B cell (primary cell): ENCODE data around the gene HIF3A. TPM values are rescaled to one million over a fixed set of nuclear protein-coding genes. Genes with fewer than 3 reads are reported as not detected.

ENCODE experiments used
- ATAC-seq: fragments of 200-7000 bp; cut with Tn5 transposase; one replicate; pipeline ENCODE4 v1.10.0; 2021; ENCODE audit warnings: low read depth, mild to moderate bottlenecking, moderate number of reproducible peaks, moderate library complexity
- CTCF ChIA-PET: fragments of 350-600 bp; sonication (Branson Sonifier 250); formaldehyde crosslinking; loops from one replicate; lab custom pipeline; 2021; ENCODE audit warnings: antibody characterized with exemption, inconsistent platforms; lab: Charles Lee
- POLR2A ChIA-PET: fragments of 350-600 bp; sonication (Branson Sonifier 250); formaldehyde crosslinking; loops from one replicate; lab custom pipeline; 2021; ENCODE audit warnings: antibody characterized with exemption; lab: Charles Lee
- DNase-seq: peaks from one replicate; pipeline ENCODE4 v3.0.0; 2013
- H2AFZ ChIP-seq: 2 replicates; pipeline ENCODE4 v1.6.1; 2012; ENCODE audit warnings: mild to moderate bottlenecking, low read depth, low read length; ENCODE audit not compliant: insufficient read depth, poor library complexity, severe bottlenecking
- H3K27ac ChIP-seq, 2 donors: 1 replicate in 1 of 2; 2 replicates in 1 of 2; pipeline ENCODE4 v1.5.1; 2012 to 2013; ENCODE audit warnings: low read length in 2 of 2, mild to moderate bottlenecking in 2 of 2, moderate library complexity in 1 of 2
- H3K27me3 ChIP-seq, 4 experiments: fragments of 200-600 bp in 1 of 4; sonication (generic) in 1 of 4; replicated peaks in 1 of 4; 1 replicate in 2 of 4; 2 replicates in 2 of 4; pipeline versions ENCODE4 v1.6.1 to v1.7.0; 2013 to 2016; ENCODE audit warnings: low read length in 3 of 4, mild to moderate bottlenecking in 2 of 4, mixed read lengths in 1 of 4, moderate library complexity in 1 of 4; ENCODE audit not compliant: insufficient read depth in 4 of 4, control insufficient read depth in 3 of 4; ENCODE audit errors: control extremely low read depth in 1 of 4
- H3K36me3 ChIP-seq, 2 experiments: replicated peaks in 1 of 2; 1 replicate in 1 of 2; 2 replicates in 1 of 2; pipeline versions ENCODE4 v1.6.1 to v1.7.1; 2013; ENCODE audit warnings: low read length in 1 of 2; ENCODE audit not compliant: insufficient read depth in 2 of 2, control insufficient read depth in 1 of 2; ENCODE audit errors: control extremely low read depth in 1 of 2, extremely low read depth in 1 of 2
- H3K4me1 ChIP-seq, 2 donors: fragments of 200-600 bp in 1 of 2; sonication (generic) in 1 of 2; 1 replicate in 1 of 2; 2 replicates in 1 of 2; pipeline versions ENCODE4 v1.5.1 to v1.6.1; 2013 to 2017; ENCODE audit warnings: low read length in 2 of 2; ENCODE audit not compliant: control insufficient read depth in 2 of 2, insufficient read depth in 2 of 2
- H3K4me2 ChIP-seq: replicated peaks from 2 replicates; pipeline ENCODE3; 2012; ENCODE audit warnings: mild to moderate bottlenecking, low read depth, low read length; ENCODE audit not compliant: poor library complexity, severe bottlenecking
- H3K4me3 ChIP-seq, 5 experiments: fragments of 200-600 bp in 1 of 5; sonication (generic) in 1 of 5; 1 replicate in 3 of 5; 2 replicates in 2 of 5; pipeline versions ENCODE4 v1.5.1 to v1.7.0; 2011 to 2016; ENCODE audit warnings: low read length in 4 of 5, mild to moderate bottlenecking in 4 of 5, low read depth in 2 of 5, control low read depth in 1 of 5, moderate library complexity in 1 of 5; ENCODE audit not compliant: insufficient read depth in 1 of 5; ENCODE audit errors: control extremely low read depth in 1 of 5, extremely low read depth in 1 of 5
- H3K79me2 ChIP-seq: fragments of 200-600 bp; sonication (generic); one replicate; pipeline ENCODE4 v1.6.0; 2016; ENCODE audit warnings: low read length; ENCODE audit not compliant: control insufficient read depth, insufficient read depth
- H3K9ac ChIP-seq: fragments of 200-600 bp; sonication (generic); 2 replicates; pipeline ENCODE4 v1.6.1; 2017; ENCODE audit warnings: mild to moderate bottlenecking, low read length, moderate library complexity
- H3K9me3 ChIP-seq, 3 donors: one replicate each; pipeline versions ENCODE4 v1.6.1 to v1.7.1; 2013; ENCODE audit warnings: low read length in 2 of 3; ENCODE audit not compliant: control insufficient read depth in 2 of 3, insufficient read depth in 1 of 3; ENCODE audit errors: control extremely low read depth in 1 of 3
- H4K20me1 ChIP-seq: 2 replicates; pipeline ENCODE4 v1.6.0; 2012; ENCODE audit warnings: mild to moderate bottlenecking, low read length; ENCODE audit not compliant: insufficient read depth, control insufficient read depth, poor library complexity, severe bottlenecking
- H3K27ac Mint-ChIP-seq: one replicate; pipeline ENCODE4 v1.8.0; 2021; ENCODE audit warnings: mixed read lengths
- H3K27me3 Mint-ChIP-seq: one replicate; pipeline ENCODE4 v1.8.0; 2021; ENCODE audit warnings: mixed read lengths
- H3K4me1 Mint-ChIP-seq: one replicate; pipeline ENCODE4 v1.8.0; 2021; ENCODE audit warnings: mixed read lengths
- H3K4me3 Mint-ChIP-seq: one replicate; pipeline ENCODE4 v1.8.0; 2021; ENCODE audit warnings: mixed read lengths
- H3K9me3 Mint-ChIP-seq: one replicate; pipeline ENCODE4 v1.8.0; 2022; ENCODE audit warnings: mixed read lengths; ENCODE audit not compliant: insufficient read depth
- EZH2 ChIP-seq: IDR thresholded peaks from 2 replicates; pipeline ENCODE4 v1.6.1; 2012; ENCODE audit warnings: borderline replicate concordance, low read depth, mild to moderate bottlenecking, moderate library complexity, low read length; ENCODE audit not compliant: insufficient read depth, poor library complexity, severe bottlenecking
- WGBS: methylation state at CpG from one replicate; pipeline ENCODE4 v1.1.5; 2013; ENCODE audit warnings: missing lambda C conversion rate; ENCODE audit not compliant: insufficient coverage; 5-methylcytosine and 5-hydroxymethylcytosine counted together
- intact Hi-C: fragments of 100-400 bp; cut with micrococcal nuclease; formaldehyde crosslinking; loops from one replicate; pipeline ENCODE4 v1.10.0; 2022
- polyA plus RNA-seq: library from polyadenylated mRNA; depleted of rRNA; stranded (reverse); fragments of >200 nt; gene quantifications from 2 replicates; pipeline ENCODE4 v1.2.3, GENCODE V29; 2012
- total RNA-seq, 2 donors: library from RNA; stranded (reverse); fragments of 120-200 nt in 1 of 2; gene quantifications; 1 replicate in 1 of 2; 2 replicates in 1 of 2; pipeline versions ENCODE4 v1.2.3 to v1.2.4, GENCODE V29; 2013 to 2022
- TF ChIP-seq, protein P1 (sequence below): fragments of 200-600 bp; IDR thresholded peaks from one replicate; pipeline ENCODE4 v1.8.0; 2022; ENCODE audit warnings: antibody characterized with exemption, mild to moderate bottlenecking

Gene HIF3A
- total and polyA plus RNA-seq, 2 donors (not counting 1 experiment from before 2014, with no cell fraction given), result not detected

GRCh38 chr19:46385636-46386035, 88.8 kb downstream of the HIF3A start:
- H3K4me1 ChIP-seq, result no peaks in the 10 kb centered on the region
- POLR2A ChIA-PET, result no interaction called here
- intact Hi-C loops, result no loop called here
- TF ChIP-seq EZH2, result no peak
- TF ChIP-seq, protein P1, sequence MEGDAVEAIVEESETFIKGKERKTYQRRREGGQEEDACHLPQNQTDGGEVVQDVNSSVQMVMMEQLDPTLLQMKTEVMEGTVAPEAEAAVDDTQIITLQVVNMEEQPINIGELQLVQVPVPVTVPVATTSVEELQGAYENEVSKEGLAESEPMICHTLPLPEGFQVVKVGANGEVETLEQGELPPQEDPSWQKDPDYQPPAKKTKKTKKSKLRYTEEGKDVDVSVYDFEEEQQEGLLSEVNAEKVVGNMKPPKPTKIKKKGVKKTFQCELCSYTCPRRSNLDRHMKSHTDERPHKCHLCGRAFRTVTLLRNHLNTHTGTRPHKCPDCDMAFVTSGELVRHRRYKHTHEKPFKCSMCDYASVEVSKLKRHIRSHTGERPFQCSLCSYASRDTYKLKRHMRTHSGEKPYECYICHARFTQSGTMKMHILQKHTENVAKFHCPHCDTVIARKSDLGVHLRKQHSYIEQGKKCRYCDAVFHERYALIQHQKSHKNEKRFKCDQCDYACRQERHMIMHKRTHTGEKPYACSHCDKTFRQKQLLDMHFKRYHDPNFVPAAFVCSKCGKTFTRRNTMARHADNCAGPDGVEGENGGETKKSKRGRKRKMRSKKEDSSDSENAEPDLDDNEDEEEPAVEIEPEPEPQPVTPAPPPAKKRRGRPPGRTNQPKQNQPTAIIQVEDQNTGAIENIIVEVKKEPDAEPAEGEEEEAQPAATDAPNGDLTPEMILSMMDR, result no peak
- CTCF ChIA-PET, result interaction anchor here (0.7 to 1.4 kb wide), 2 partner anchors 10 to 60 kb away, joined by 3 to 6 read pairs; no protein-coding TSS in a partner anchor
- H2AFZ ChIP-seq, result no peak overlapping the region
- Mint-ChIP-seq H3K27ac (no peak overlapping the region), H3K9me3 (no peaks in the 10 kb centered on the region), H3K4me1 (no peaks in the 10 kb centered on the region), H3K27me3 (no peaks in the 10 kb centered on the region), H3K4me3 (no peak overlapping the region)
- H3K4me2 ChIP-seq, result no peak overlapping the region
- H3K27me3 ChIP-seq, result no peaks in the 10 kb centered on the region
- H3K36me3 ChIP-seq, result peaks cover 0 to 77% of the 10 kb centered on the region in 2 experiments
- 89% methylated on average over 11 of the region's 11 CpGs for WGBS
- peaks cover 2% of the 10 kb centered on the region for H3K79me2 ChIP-seq
- H3K9me3 ChIP-seq, result no peaks in the 10 kb centered on the region
- no peak for ATAC-seq
- DNase-seq, result no peak
- H3K4me3 ChIP-seq, result no peak overlapping the region
- no peak overlapping the region for H3K9ac ChIP-seq
- H4K20me1 ChIP-seq, result no peaks in the 10 kb centered on the region
- no peak overlapping the region for H3K27ac ChIP-seq

DNA sequence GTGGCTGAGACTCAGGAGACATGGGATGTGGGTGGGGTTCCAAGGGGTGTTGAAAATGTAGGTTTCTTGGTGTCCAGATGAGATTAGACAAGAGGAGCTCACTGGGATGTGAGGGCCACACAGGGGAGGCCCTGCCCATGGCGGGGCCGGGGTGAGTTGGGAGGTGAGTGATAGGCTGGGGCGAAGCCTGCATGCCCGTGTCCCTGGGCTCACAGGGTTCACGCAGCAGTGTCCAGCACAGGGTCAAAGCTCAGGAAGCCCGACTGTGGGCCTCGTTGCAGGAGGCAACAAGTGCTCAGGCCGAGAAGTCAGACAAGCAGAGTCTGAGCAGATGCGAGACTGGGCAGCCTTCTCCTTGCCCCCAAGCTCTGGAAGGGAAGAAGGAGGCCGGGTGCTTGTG, 89.3 kb downstream of the HIF3A start:
- H3K4me3 ChIP-seq, result no peak overlapping the region
- ChIA-PET CTCF (interaction anchor here (0.7 to 1.4 kb wide), 2 partner anchors 9 to 60 kb away, joined by 3 to 6 read pairs; no protein-coding TSS in a partner anchor), POLR2A (no interaction called here)
- H2AFZ ChIP-seq, result no peak overlapping the region
- no peak overlapping the region for H3K4me2 ChIP-seq
- no peak overlapping the region for H3K9ac ChIP-seq
- H3K4me1 ChIP-seq, result no peaks in the 10 kb centered on the region
- H3K27me3 ChIP-seq, result no peaks in the 10 kb centered on the region
- H3K4me3 Mint-ChIP-seq, result no peak overlapping the region
- no peaks in the 10 kb centered on the region for H3K9me3 ChIP-seq
- peaks cover 2% of the 10 kb centered on the region for H3K79me2 ChIP-seq
- ATAC-seq (no peak), DNase-seq (no peak)
- H3K36me3 ChIP-seq, result peaks cover 0 to 78% of the 10 kb centered on the region in 2 experiments
- TF ChIP-seq EZH2, result no peak
- TF ChIP-seq, protein P1, result no peak
- no peak overlapping the region for H3K27ac Mint-ChIP-seq
- H4K20me1 ChIP-seq, result no peaks in the 10 kb centered on the region
- no peaks in the 10 kb centered on the region for H3K4me1 Mint-ChIP-seq
- no peak overlapping the region for H3K27ac ChIP-seq
- intact Hi-C loops, result no loop called here
- WGBS, result 98% methylated on average over 9 of the region's 10 CpGs
- H3K27me3 Mint-ChIP-seq, result no peaks in the 10 kb centered on the region
- no peaks in the 10 kb centered on the region for H3K9me3 Mint-ChIP-seq
